Endothelial cell of umbilical vein (primary cell): ENCODE data around the gene EXOC6B.

Experiments
- CTCF ChIP-seq, 2 donors: IDR thresholded peaks; 1 replicate in 1 of 2; 2 replicates in 1 of 2; pipeline ENCODE4 v1.5.1; 2011; ENCODE audit warnings: low read length in 2 of 2, mild to moderate bottlenecking in 2 of 2, moderate library complexity in 2 of 2, control low read depth in 1 of 2, inconsistent platforms in 1 of 2, low read depth in 1 of 2; ENCODE audit not compliant: insufficient read depth in 1 of 2; ENCODE audit errors: extremely low read depth in 1 of 2
- EZH2 ChIP-seq: IDR thresholded peaks from 2 replicates; pipeline ENCODE4 v1.6.1; 2012; ENCODE audit warnings: borderline replicate concordance, low read depth, mild to moderate bottlenecking, moderate library complexity, low read length, inconsistent platforms; ENCODE audit not compliant: severe bottlenecking
- POLR2A ChIP-seq: IDR thresholded peaks from 2 replicates; pipeline ENCODE4 v1.6.1; 2012; ENCODE audit warnings: low read depth, mild to moderate bottlenecking, control low read depth, low read length

- TF ChIP-seq EZH2 (no peak), POLR2A (no peak), CTCF (IDR thresholded peaks at IDR 0.05; ENCODE audit: extremely low read depth in 1 of 2, insufficient read depth in 1 of 2, low read depth in 1 of 2, low read length in 2 of 2) (no peak)
Measured at GRCh38 chr2:72747344-72747743, 78.5 kb downstream of the EXOC6B start.
